HEK293T (cell line): ENCODE results near the gene SIK2.

Source experiments
- BHLHE40 ChIP-seq: fragments of 450-650 bp; IDR thresholded peaks from 2 replicates; pipeline ENCODE4 v1.6.1; 2016; ENCODE audit warnings: mild to moderate bottlenecking, moderate library complexity, borderline replicate concordance
- LEF1 ChIP-seq: fragments of 450-650 bp; IDR thresholded peaks from 2 replicates; pipeline ENCODE4 v1.6.1; 2017; ENCODE audit warnings: mild to moderate bottlenecking, borderline replicate concordance
- SP1 ChIP-seq: fragments of 450-650 bp; IDR thresholded peaks from 2 replicates; pipeline ENCODE4 v1.6.1; 2017

- TF ChIP-seq SP1, result no peak
- no peak for TF ChIP-seq LEF1
- TF ChIP-seq BHLHE40, result no peak
These were observed 39.4 kb upstream of the SIK2 start for GRCh38 chr11:111562692-111563389.
